Left ventricle myocardium superior (tissue), 1 donor: Measurements from ENCODE around the gene CORO1C. TPM values are rescaled to one million over a fixed set of nuclear protein-coding genes. Genes with fewer than 3 reads are reported as not detected.

ENCODE experiments used
- ATAC-seq: fragments of 200-7000 bp; cut with Tn5 transposase; one replicate; pipeline ENCODE4 v1.9.1; 2020; ENCODE audit warnings: mild to moderate bottlenecking, moderate library complexity
- DNase-seq: peaks from one replicate; pipeline ENCODE4 v3.0.0-alpha.2; 2020
- intact Hi-C: fragments of 100-400 bp; cut with micrococcal nuclease; formaldehyde crosslinking; loops from one replicate; pipeline ENCODE4 v1.11.0; 2022
- total RNA-seq: library from RNA; stranded (reverse); fragmentation: NEBNext Ultra II Directional; extraction: Animal tissue kit (Norgen Biotek cat#: 25700); gene quantifications from one replicate; pipeline ENCODE4 v1.2.1, GENCODE V29; 2021
- donor health status: DM: no; HTN: yes; CAD: no; lungs with severe emphysema.

Gene CORO1C
- total RNA-seq, 1 donor from 2014 or later: 68.0 TPM

- DNase-seq: peak; percentile 48
- ATAC-seq: peak; percentile 12
Observed at GRCh38 chr12:108689314-108690190, 41.8 kb downstream of the CORO1C start.

GRCh38 chr12:108686780-108687179 is 44.5 kb downstream of the CORO1C start:
- intact Hi-C loops: no loop called here
- ATAC-seq: peak; percentile 48
- peak; percentile 53 for DNase-seq

More at GRCh38 chr12:108689314-108690190, 41.8 kb downstream of the CORO1C start:
- intact Hi-C loops: loop anchor here (5.0 kb wide), 1 partner anchor 38 kb away; no protein-coding TSS in a partner anchor

GRCh38 chr12:108685469-108686260 is 45.7 kb downstream of the CORO1C start:
- DNase-seq (no peak), ATAC-seq (no peak)
- intact Hi-C loops: no loop called here

- ATAC-seq (no peak), DNase-seq (no peak)
- intact Hi-C loops: no loop called here
Observed at GRCh38 chr12:108683906-108684556, 47.3 kb downstream of the CORO1C start.

GRCh38 chr12:108681317-108681716 is 50.0 kb downstream of the CORO1C start:
- intact Hi-C loops: no loop called here
- no peak for DNase-seq
- ATAC-seq: no peak

- intact Hi-C loops: no loop called here
- no peak for DNase-seq
- no peak for ATAC-seq
Observed at GRCh38 chr12:108679106-108679681, 52.1 kb downstream of the CORO1C start.

- DNase-seq: no peak
- intact Hi-C loops: no loop called here
- peak; percentile 36 for ATAC-seq
Observed at GRCh38 chr12:108678104-108678730, 53.1 kb downstream of the CORO1C start.

- no peak for ATAC-seq
- intact Hi-C loops: no loop called here
Observed at GRCh38 chr12:108677381-108677780, 53.9 kb downstream of the CORO1C start.

GRCh38 chr12:108676707-108677106 is 54.6 kb downstream of the CORO1C start:
- no peak for ATAC-seq
- intact Hi-C loops: no loop called here
- DNase-seq: no peak

More at GRCh38 chr12:108677381-108677780, 53.9 kb downstream of the CORO1C start:
- DNase-seq: no peak

- DNase-seq: no peak
- intact Hi-C loops: no loop called here
- ATAC-seq: no peak
Observed at GRCh38 chr12:108675792-108676191, 55.5 kb downstream of the CORO1C start.

GRCh38 chr12:108672054-108672453 is 59.3 kb downstream of the CORO1C start:
- DNase-seq (no peak), ATAC-seq (no peak)
- intact Hi-C loops: no loop called here

- intact Hi-C loops: no loop called here
- DNase-seq (no peak), ATAC-seq (no peak)
Observed at GRCh38 chr12:108671110-108671509, 60.2 kb downstream of the CORO1C start.

- intact Hi-C loops: no loop called here
- ATAC-seq (no peak), DNase-seq (no peak)
Observed at GRCh38 chr12:108670066-108670631, 61.2 kb downstream of the CORO1C start.

- DNase-seq (no peak), ATAC-seq (no peak)
- intact Hi-C loops: no loop called here
Observed at GRCh38 chr12:108668542-108668941, 62.8 kb downstream of the CORO1C start.

- intact Hi-C loops: no loop called here
- DNase-seq: no peak
- ATAC-seq: no peak
Observed at GRCh38 chr12:108668063-108668462, 63.3 kb downstream of the CORO1C start.

GRCh38 chr12:108667349-108667748 is 64.0 kb downstream of the CORO1C start:
- intact Hi-C loops: no loop called here
- DNase-seq (no peak), ATAC-seq (no peak)

GRCh38 chr12:108666401-108666881 is 64.9 kb downstream of the CORO1C start:
- intact Hi-C loops: no loop called here
- ATAC-seq (peak; percentile 77), DNase-seq (peak; percentile 75)

- ATAC-seq (peak; percentile 48), DNase-seq (no peak)
- intact Hi-C loops: loop anchor here (2.0 kb wide), 1 partner anchor 137 kb away; no protein-coding TSS in a partner anchor
Observed at GRCh38 chr12:108665608-108666202, 65.6 kb downstream of the CORO1C start.
